Kidney tubule cell (primary cell): ENCODE data around the gene LCN2.
A peak's percentile ranks its signal among the peaks of the same experiment; 100 is the strongest.

ENCODE experiments used
- DNase-seq: peaks from one replicate; pipeline ENCODE4 v3.0.0-alpha.2; 2018; ENCODE audit warnings: low spot score

The LCN2 gene

GRCh38 chr9:128149951-128150593 is 819 bp downstream of the LCN2 start:
- no peak for DNase-seq

DNA sequence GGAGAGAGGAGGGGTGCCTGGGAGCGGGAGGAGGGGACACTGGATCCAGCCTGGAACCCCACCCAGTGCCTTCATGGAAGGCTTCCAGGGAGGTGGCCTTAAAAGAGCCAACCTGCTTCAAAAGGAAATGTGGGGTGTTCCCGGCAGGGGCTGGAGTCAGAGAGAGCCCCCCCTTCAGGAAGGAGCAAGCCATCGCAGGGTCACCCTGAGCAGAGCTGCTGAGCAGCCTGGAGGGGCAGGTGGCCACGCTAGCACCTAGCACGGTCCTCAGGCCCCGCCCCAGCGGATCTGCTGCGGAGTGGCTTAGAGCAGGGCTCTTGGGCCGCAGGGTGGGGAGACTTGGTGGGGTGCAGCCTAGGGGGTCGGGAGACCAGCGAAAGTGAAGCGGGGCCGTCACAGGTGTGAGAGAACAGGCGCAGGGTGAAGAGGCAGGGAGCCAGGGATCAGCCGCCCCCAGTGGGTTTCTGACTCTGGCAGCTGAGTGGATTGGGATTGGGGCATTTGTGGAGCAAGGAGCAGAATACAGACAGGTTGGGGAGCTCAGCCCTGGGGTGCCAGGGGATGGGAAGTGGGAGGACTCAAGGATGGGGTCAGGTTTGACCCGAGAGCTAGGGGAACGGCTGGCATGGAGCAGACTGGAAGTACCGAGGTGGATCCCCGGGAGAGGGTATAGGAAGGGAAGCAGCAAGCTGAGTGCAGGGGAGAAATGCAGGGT is 1.5 kb downstream of the LCN2 start:
- DNase-seq = no peak

GRCh38 chr9:128151309-128152132 is 2.3 kb downstream of the LCN2 start:
- DNase-seq = no peak

DNA sequence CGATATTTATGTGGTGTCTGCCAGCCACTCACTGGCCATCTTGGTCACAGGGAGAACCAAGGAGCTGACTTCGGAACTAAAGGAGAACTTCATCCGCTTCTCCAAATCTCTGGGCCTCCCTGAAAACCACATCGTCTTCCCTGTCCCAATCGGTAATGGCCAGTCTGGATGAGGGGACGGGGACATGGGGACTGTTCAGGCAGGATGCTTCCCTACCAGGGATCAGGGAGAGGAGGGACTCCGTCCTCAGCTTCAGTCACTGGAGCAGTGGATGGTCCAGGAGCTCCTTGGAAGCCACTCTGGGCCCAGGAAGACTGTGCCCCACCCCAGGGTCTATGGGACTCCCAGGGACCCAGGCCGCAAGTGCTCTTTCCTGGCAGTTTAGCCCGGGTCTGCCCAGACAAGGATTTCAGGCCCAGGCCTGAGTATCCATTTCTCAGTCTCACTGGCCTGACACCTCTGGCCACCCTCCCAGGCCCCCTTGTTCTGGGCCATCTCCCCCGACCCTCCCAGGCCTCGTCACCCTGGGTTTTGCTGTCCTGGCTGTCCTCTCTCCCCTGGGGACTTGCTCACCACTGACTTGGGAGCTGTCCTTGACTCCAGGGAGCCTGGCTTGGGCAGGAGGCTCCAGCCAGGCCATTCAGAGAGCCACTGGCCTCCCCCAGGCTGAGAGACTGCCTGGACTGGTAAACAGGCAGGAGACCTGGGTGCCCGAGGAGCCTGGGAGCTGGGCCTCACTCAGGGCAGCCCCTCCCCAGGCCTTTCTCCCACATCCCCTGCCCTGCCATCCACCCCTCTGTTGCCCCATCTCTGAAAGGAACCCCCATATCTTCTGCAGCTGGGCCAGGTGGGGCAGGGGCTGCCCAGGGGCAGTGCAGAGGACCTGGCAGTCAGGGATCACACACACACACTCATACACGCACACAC is 3.1 kb downstream of the LCN2 start:
- no peak for DNase-seq

GRCh38 chr9:128153060-128153946 is 4.0 kb downstream of the LCN2 start:
- DNase-seq = no peak

- DNase-seq = no peak
These were observed 4.9 kb downstream of the LCN2 start for GRCh38 chr9:128153947-128154695.

DNA sequence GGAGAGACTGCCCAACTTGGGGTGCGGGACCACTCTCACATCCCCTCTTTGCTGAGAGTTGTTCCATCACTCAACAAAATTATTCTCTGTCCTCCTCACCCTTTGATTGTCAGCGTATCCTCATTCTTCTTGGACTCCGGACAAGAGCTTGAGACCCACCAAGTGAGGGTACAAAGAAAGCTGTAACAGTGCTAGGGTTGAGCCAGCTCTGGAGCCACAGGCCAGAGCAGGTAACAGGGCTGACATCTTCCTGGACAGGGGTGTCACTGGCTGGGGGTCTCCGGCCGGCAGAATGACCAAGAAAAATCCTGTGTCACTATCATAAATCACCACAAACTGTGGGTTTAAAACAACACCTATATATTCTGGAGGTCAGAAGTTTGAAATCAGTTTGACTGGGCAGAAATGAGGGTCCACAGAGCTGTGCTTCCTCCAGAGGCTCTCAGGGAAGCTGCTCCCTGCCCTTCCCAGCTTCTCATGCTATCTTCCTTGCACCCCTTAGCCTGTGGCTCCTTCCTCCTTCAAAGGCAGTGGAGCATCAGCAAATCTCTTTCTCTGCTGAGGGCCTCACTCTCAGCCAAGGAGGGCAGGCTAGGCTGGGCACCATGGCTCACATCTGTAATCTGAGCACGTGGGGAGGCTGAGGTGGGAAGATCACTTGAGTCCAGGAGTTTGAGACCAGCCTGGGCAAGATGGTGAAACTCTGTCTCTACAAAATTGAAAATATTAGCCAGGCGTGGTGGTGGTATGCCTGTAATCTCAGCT is 6.7 kb downstream of the LCN2 start:
- no peak for DNase-seq

DNA sequence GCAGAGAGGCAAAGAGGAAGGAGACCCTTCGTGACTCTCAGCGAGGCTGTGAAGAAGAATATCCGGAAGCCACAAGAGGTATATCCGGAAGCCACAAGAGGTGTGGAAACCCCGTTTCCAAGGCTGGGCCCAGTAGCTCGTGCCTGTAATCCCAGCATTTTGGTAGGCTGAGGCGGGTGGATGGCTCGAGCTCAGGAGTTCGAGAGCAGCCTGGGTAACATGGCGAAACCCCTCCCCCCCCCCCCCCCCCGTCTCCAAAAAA is 10.2 kb downstream of the LCN2 start:
- no peak for DNase-seq

DNA sequence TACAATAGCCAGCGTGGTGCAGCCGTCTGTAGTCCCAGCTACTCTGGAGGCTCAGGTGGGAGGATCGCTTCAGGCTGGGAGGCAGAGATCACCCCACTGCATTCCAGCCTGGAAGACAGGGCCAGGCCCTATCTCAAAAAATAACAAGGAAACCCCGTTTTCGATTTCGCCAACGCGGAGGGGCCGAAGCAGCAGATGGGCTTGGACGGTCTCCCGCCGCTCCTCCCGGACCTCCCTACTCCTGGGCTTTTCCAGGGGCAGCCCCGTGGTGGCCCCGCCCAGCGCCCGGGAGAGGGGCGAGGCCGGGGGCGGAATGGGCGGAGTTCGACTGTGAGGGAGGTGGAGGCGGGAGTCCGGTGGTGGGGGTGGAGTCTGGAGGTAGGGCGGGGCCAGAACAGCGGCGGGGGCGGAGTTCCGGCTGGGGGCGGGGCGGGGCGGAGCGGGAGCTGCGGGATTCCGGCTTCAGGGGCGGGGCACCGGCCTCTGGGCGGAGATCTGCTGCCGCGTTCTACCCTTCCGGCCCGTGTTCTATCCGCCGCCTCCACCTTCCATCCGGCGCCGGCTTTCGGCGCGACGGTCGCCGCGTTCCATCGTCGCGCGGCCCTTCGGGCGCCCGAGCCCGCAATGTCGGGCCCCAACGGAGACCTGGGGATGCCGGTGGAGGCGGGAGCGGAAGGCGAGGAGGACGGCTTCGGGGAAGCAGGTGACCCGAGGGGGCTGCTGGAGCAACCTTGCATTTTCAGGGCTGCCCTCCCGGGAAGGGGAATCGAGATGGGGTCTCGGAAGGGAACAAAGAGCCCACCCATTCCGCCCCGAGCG is 10.7 kb downstream of the LCN2 start, which contains the start of gene BBLN:
Gene BBLN, plus strand, starts transcription at position 482 of the 819 bp plus-strand sequence. Its CDS starts 143 bp downstream, at position 625.
- peak; percentile 92 for DNase-seq

DNA sequence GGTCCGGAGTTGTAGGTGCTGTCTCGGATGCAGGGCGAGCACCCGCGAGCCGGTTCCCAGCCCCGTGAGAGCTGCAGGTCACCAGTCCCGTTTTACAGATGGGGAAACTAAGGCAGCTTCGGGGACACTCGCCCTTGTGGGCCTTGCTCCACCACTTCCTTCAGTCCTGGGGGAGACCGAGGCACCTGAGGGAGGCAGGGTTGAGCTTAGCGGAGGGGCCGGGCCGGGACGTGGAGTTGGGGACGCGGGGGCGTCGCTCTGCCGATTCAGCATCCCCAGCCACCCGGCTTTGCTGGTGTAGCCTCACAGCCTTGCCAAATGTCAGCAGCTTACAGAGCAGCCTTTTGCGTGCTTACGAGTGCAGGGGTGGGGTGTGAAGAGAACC is 11.3 kb downstream of the LCN2 start:
- no peak for DNase-seq

DNA sequence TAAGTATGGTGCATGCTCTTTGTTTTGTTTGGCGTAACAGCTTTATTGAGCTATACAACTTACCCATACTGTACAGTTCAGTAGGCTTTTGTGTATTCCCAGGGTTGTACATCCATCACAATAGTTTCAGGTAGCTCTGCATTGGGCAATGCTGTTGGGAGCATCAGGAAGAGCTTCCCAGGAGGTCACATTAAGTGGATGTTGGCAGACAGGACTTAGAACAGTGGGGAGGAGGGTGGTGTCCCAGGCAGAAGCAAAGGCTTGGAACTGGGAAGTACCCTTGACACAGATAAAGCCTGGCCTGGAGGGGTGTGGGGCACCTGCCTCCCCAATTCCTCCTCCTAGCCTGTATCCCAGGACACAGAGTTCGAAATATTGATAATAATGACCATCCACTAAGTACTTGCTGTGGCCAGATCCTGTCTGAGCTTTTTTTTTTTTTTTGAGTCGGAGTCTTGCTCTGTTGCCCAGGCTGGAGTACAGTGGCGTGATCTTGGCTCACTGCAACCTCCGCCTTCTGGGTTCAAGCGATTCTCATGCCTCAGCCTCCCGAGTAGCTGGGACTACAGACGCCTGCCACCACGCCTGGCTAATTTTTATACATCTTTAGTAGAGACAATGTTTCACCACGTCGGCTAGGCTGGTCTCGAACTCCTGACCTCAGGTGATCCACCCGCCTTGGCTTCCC is 12.1 kb downstream of the LCN2 start:
- no peak for DNase-seq

DNA sequence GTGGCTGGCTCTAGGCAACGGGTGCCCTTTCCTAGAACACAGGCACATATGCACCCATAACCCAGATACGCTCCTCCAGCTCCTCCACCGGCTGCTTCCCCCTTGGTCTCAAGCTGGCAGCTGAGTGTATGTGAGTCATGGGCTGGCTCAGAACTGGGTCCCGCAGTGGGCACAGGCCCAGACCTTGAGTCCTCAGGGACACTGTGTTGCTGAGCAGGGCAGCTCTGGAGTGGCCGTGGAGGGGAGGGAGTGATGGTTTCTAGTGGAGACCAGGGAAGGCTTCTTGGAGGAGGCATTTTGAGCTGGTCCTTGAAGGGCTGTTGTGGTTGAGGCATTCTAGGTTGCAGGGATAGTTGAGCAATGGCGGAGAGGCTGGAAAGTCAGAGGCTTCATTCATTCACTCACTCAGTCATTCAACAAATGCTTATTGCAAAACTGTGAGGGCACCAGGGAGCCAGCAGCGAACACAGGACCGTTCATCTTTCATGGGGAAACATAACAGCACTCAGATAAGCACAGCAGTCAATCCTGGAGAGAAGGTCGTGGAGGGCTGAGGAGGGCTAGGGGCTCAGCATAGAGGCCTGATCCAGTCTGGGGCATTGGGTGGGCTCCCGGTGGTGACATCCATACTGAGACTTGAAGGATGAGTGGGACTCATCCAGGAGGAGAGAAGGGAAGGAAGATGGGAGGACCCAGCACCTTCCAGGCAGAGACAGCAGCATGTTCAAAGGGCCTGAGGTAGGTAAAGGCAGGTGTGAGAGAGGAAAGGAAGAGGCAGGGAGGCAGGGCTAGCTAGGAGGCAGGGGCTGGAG is 13.2 kb downstream of the LCN2 start:
- no peak for DNase-seq

DNA sequence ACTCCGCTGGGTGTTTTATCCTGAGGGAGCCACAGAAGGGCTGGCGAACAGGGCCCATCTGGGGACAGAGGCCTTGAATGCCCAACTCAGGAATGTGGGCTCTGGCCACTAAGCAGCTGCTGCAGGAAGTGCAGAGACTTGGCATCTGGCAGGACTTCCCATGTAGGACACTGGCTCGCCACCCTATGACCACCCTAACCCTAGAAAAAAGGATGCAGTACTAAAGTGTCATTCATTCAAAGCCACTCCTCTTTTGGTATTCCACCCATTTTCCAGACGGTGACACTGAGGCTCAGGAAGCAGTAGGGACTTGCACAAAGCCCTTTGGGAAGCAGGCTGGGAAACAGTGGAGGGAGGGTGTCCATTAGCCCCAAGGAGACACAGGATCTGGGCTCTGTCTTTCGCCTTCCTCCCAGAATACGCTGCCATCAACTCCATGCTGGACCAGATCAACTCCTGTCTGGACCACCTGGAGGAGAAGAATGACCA is 13.8 kb downstream of the LCN2 start:
- no peak for DNase-seq

DNA sequence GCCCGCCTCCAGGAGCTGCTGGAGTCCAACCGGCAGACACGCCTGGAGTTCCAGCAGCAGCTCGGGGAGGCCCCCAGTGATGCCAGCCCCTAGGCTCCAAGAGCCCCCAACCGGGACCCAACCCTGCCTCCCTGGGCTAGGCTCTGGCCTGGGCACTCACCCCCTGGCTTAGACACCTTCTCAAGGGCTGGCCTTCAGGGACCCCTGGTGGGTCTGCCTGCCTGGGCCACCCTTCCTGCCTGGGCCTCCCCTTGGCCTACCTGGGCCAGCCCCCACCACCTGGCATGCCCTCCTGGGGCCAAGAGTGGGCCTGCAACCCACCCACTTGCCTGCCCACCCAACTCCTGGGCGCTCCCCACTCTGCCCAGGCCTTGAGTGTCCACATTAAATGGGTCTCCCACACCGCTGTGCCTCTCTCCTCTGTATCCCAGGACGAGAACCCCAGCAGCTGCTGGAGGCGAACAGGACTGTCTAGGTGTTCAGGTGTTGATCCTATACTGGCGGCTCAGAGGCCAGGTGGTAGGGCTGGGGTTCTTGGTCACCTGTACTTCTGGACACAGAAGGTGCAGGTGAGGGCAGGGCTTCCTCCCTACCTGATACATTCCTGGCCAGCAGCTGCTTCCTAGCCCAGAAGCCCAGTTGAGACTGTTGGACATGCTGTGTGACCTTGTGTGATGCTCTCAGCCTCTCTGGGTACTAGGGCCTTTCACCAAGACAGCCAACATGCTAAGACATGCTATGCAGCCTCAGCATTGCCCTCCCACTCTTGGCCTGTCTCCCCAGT is 14.5 kb downstream of the LCN2 start:
- no peak for DNase-seq

GRCh38 chr9:128164307-128164885 is 15.1 kb downstream of the LCN2 start:
- peak; percentile 32 for DNase-seq

DNA sequence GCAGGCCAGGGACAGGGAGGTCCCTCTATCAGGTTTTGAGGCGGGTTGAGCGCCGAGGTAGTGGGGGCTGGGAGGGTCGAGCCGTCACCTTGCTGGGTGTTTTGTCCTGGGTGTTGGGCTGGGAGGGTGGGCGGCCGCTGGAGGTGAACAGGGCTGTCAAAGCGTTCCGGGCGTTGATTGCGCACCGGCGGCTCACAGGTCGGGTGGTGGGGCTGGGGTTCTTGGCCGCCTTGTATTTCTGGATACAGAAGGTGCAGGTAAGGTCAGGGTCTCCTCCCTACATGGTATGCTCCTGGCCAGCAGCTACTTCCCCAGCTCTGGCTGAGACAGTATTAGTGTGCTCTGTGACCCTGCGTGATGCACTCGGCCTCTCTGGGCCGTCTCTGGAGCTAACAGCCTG is 16.9 kb downstream of the LCN2 start:
- no peak for DNase-seq
